Left renal pelvis (tissue), 4 donors: Measurements from ENCODE around the gene SAG. TPM values are rescaled to one million over a fixed set of nuclear protein-coding genes. Genes with fewer than 3 reads are reported as not detected.
"Not testable (repeated sequence)": the region's sequence is repeated elsewhere in the genome, so short reads cannot be mapped to it uniquely, and the experiment has no call there.

Experiments used
- DNase-seq, 4 donors: peaks; one replicate each; pipeline ENCODE4 v3.0.0-alpha.2; 2013; ENCODE audit warnings: low read depth in 4 of 4, low spot score in 3 of 4
- polyA plus RNA-seq, 4 donors: library from polyadenylated mRNA; unstranded; fragments of 120-200 nt; gene quantifications; one replicate each; pipeline ENCODE4 v1.2.1, GENCODE V29; 2013; ENCODE audit not compliant: insufficient read length in 4 of 4

The SAG gene
- polyA plus RNA-seq, 4 donors = 0.06 to 0.14 (median 0.10) TPM

DNA sequence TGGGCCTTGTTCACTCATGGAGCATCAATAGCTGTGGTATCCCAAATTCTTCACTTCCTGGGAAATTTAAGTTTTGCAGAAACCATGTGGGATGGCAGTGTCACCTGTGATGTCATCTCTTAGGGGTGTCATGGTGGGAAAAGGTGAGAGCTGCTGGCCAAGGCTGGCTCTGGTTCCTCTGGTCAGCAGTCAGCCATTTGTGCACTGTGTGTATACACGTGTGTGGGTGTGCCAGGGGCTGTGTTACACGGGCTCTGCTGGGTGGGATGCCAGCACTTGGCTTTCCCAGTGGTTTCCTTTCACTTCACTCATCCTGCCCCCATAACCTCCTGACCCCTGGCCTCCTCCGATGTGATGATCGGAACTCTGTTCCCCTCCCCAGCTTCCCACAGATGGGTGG is 21.3 kb downstream of the SAG start:
- DNase-seq = no peak

DNA sequence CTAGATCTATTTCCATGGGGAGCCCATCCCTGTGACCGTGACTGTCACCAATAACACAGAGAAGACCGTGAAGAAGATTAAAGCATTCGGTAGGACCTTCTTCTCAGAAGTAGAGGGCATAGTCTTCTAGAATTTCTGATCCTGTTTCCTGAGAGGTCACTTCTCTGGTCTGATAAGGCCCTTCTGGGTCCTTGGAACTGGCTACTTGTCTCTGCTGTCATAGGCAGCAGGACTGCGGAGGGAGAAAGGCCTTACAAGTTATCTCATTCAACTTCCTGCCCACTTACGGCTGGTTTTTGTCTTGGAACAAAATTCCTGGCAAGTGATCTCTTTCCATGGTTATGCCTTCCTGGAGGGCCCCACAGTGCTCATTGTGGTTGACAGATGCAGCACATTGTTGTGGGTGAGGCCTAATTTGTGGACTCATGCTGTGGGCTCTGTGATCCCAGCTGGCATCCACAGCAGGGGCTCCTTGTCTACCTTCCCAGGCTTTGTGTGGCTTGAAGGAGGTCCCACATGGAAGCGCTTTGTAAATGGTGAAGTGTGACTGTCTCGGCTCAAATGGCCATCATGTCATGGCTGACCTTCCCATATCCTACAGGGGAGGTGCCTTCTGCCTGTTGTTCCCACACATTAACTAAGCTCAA is 22.0 kb downstream of the SAG start:
- no peak for DNase-seq

DNA sequence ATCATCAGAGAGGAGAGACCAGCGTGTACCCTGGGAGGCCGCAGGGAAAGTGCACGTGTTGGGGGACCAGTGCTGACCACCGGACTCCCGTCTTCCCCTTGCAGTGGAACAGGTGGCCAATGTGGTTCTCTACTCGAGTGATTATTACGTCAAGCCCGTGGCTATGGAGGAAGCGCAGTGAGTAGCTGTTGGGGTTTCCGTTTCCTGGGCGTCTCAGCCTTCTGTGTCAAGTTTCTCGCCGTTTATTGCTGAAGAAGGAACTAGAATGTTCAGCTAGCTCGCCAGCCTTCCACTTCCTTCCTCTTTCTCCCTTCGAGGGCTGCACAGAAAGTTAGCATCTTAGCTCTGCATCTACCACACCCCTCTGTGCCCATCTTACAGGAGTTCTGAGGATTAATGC is 23.9 kb downstream of the SAG start:
- no peak for DNase-seq

DNA sequence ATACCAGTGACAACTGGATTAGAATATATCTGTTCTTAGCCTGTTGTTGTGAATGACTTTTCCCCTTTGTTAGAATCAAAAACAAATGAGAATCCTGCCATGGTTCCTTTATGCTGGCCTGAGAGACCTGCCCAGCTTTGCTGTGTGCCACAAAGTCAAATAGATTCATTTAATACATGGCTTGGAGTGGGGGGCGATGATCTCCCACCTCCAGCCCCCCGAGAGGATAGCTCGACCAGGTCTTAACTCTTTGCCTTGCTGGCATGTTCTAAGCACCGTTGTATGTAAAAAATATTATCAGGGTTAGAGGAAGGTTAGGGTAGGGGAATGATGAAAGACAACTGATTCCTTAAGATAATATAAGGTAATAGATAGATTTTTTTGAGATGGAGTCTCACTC is 24.5 kb downstream of the SAG start:
- DNase-seq = no peak

DNA sequence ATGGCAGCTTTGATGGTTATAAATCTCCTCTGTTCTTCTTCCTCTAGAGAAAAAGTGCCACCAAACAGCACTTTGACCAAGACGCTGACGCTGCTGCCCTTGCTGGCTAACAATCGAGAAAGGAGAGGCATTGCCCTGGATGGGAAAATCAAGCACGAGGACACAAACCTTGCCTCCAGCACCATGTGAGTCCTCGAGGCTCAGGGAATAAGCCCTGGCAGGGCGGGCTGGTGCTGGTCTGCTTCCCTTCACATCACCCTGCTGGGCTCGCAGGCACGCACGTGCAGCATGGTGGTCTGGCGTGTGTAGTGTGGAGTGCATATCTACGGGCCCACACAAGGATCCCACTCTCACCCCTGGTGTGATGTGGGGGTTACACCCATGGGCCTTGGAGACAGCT is 27.3 kb downstream of the SAG start:
- DNase-seq = no peak

DNA sequence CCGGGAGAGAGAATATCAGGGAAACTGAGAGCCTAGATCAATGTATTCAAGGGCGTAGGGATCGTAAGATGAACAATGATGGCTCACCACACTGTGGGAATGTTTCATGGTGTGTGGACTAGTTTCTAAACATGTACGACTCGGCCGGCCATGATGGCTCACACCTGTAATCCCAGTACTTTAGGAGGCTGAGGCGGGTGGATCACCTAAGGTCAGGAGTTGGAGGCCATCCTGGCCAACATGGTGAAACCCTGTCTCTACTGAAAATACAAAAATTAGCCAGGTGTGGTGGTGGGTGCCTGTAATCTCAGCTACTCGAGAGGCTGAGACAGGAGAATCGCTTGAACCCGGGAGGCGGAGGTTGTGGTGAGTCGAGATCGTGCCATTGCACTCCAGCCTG is 28.5 kb downstream of the SAG start:
- not testable (repeated sequence) for DNase-seq

DNA sequence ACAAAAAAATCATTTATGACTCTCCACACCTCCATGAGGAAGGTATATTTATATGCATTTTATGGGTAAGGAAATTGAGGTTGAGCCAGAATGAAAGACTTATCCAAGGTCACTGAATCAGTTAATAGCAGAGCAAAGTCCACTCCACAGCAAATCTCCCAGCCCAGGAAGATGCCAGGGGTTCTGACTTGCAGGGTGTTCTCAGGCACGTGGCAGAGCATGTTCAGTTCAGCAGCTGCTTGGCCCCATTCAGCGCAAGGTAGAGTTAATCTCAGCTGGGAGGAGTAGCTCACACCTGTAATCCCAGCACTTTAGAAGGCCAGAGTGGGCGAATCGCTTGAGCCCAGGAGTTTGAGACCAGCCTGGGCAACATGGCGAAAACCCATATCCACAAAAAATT is 28.9 kb downstream of the SAG start:
- no peak for DNase-seq

DNA sequence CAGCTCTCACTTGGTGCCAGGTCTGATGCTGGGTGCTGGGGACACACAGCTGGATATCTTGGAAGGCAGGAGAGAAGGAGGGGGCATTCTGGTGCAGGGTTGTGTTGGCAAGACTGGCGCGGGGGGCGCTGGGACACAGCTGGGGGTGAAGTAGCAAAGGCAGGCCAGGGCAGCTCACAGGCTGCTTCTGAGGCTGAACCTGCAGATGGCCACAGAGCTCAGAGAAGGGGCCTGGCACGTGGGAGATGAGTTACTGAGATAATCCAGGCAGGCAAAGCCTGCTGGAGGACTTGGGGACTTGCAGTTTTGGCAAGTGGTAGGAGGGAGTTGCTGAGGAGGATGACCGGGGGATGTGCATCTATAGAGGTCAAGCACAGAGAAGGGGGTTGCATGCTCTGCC is 30.4 kb downstream of the SAG start:
- no peak for DNase-seq

DNA sequence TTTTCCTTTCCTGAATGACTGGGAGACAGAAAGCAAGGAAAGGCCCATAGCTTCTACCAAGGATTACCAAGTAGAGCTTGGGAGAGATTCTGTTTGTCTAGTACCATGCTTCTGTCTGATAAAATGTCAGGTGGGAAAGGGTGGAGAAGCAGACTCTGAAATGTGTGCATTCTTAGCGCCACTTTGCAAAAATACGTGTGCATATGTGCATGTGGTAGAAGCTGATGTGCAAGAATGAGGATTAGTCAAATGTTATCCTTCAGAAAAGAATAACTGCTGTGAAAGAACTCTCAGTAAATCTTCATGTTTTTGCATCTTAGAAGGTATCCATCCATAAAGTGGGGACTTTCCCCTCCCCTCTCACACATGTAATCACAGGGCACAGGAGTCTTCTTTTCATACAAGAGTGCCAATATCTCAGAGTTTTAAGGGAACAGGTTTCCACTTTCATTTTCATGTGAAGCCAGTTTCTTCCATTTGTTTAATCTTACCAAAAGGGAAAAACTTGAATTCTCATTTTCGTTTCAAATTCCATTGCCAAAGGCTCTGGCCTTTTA is 31.3 kb downstream of the SAG start:
- DNase-seq = no peak

DNA sequence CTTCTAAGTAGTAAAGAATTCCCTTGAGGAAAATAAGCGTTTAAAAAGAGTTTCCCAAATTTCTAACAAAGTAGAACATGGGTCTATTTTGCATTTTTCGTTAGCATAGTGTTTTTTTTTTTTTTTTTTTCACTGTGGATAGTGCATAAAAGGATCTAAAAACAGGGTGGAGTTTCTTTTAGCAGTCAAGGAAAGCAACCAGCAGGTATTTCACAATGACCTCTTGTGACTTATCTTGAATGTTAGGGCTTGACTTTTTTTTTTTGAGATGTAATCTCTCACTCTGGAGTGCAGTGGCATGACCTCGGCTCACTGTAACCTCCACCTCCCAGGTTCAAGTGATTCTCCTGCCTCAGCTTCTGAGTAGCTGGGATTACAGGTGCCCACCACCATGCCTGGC is 31.8 kb downstream of the SAG start:
- no peak for DNase-seq

DNA sequence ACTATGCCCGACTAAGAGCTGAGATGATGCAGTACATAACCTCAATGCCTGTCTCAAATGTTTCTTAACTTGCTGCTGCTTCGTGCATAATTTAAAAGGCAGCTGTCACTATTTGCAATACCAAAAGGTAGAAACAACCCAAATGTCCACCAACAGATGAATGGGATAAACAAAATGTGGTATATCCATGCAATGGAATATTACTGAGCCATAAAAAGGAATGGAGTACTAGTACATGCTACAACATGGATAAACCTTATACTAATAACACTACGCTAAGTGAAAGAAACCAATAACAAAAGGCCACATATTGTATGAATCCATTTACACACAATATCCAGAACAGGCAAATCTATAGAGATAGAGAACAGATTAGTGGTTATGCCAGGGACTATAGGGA is 33.7 kb downstream of the SAG start:
- no peak for DNase-seq

DNA sequence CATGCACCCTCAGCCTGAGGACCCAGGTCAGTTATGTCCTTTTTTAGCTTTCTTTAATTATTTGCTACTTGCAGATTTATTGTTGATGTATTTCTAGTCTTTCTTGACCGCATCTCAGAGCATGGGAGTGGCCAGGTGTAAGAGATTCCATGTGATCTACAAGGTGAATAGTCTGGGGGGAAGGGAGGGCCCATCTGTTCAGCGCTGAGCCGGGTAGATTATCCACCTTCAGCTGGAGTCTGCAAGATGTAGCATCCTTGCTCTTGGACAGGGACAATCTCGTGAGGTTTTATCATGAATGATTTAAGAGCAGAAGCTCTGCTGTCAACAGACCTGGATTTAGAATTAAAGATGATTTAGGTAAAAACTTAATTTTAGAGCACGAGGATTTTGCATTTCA is 34.7 kb downstream of the SAG start:
- DNase-seq = no peak

DNA sequence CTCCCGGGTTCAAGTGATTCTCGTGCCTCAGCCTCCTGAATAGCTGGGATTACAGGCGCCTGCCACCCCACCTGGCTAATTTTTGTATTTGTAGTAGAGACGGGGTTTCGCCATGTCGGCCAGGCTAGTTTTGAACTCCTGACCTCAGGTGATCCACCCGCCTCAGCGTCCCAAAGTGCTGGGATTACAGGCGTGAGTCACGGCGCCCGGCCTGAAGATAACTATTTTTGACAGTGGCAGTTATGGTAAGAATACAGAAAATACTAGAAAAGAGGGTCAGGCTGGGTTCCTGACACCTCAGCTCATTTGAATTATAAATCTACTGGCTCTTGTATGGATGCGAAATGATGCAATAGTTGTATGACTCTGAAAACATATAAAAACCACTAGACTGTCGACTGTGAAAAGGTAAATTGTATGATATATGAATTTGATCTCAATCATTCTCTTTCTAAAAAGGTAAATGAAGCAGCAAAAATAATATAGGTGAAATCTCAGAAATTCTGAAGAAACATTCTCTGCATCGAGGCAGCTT is 35.6 kb downstream of the SAG start:
- no peak for DNase-seq

DNA sequence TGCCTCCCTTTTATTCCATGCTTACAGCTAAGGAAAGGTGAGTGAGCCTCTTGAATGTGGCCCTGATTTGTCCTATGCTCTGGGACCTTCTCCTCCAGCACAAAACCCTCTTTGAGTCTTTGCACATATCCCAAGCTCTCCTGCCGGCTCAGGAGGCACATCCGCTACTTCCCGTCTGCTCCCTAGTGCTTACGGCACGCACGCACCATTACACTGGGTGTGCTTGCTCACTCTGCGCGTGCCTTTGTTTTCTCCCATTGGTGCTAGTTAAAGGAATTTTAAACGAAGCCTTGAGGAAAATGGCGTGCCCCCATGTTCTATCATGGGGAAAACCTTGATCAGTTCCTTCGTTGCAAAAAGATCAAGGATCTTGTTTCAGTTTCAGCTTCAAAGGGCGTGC is 38.8 kb downstream of the SAG start:
- DNase-seq = no peak

DNA sequence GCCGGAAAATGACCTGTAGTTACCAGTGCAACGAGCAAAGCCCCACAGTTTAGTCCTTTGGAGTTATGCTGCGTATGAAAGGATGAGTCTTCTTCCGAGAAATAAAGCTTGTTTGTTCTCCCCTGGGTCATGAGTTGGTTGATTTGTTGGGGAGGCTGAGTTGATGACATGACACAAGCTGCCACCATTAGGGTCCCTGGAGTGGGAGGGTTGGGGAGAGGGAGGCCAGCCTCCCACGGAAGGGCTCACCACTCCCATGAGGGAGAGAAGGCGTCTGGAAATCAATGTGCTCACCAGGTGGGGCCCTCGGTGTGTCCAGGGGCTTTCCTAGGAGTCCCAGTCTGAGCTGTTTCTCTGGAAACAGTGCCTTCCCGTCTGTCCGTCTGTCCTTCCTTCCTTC is 39.3 kb downstream of the SAG start:
- no peak for DNase-seq

DNA sequence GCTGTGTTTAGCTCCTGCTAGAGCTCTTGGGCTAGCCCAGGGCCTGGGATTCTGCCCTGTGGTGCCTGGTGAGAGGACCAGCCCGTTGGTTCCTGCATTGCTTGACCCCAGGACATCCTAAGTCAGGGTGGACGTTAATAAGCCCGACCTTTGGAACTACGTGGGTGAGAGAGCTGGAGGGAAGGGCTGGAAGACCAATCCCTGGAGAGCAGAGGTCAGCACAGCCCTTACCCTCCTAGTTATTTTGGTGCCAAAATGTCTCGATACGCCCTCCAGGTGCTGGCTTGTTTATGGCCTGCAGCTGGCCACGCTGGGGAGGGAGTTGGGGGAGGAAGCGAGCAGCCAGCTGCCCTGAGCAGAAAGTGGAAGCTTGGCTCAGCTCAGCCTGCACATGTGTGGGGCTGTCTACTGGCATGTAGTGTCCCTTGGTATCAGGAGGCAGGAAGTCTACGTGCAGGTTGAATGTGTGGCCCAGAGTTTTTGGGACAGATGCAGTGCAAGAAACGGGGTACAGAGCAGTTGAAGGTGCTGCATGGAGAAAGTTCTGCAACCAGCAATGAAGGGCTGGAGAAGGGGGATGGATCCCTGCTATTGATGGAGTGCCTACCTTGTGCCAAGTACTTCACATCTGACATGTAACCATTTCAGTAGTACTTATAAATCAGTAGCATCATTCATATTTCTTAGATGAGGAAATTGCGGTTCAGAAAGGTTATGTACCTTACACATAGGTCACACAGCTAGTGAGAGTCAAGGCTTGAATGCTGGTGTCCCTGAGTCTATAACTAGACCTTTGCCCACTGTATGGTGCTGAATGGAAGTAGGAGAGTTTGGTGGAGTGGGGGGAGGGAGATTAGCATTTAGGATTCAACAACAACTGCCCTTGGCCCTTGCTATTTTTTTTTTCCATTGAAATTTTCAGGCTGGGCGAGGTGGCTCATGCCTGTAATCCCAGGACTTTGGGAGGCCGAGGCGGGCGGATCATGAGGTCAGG is 41.7 kb downstream of the SAG start:
- no peak for DNase-seq

DNA sequence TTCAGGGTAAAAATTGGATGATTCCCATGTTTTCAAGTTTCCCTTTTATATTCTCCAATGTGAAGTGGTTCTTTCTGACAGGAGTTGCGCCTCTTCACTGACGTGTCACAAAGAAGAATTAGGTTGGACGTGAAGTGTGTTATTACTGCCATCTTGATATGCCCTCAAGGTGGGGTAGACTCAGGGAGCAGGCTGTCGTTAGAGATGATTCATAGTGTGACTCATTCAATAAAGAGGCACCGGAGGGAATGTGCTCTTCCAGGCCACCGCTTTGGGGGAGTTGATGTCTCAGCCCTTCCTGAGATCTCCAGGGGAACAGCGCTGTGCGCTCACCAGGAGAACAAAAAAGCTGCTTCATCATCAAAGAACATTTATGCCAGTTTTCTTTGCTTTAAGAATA is 43.1 kb downstream of the SAG start:
- DNase-seq = no peak

DNA sequence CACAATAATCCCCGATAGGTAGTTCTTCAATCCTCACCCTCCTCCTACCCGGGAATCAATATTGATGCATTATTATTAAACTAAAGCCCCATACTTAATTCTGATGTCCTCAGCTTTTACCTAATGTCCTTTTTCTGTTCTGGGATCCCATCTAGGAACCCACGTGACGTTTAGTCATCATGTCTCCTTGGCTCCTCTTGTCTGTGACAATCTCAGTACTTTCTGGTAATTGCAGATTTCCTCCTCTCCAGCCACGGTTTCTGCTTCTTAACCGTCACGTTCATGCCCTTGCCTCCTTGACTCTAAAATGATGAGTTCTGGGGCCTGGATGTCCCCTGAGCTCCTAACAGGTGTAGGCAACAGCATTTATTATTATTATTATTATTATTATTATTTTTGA is 43.8 kb downstream of the SAG start:
- DNase-seq = no peak

DNA sequence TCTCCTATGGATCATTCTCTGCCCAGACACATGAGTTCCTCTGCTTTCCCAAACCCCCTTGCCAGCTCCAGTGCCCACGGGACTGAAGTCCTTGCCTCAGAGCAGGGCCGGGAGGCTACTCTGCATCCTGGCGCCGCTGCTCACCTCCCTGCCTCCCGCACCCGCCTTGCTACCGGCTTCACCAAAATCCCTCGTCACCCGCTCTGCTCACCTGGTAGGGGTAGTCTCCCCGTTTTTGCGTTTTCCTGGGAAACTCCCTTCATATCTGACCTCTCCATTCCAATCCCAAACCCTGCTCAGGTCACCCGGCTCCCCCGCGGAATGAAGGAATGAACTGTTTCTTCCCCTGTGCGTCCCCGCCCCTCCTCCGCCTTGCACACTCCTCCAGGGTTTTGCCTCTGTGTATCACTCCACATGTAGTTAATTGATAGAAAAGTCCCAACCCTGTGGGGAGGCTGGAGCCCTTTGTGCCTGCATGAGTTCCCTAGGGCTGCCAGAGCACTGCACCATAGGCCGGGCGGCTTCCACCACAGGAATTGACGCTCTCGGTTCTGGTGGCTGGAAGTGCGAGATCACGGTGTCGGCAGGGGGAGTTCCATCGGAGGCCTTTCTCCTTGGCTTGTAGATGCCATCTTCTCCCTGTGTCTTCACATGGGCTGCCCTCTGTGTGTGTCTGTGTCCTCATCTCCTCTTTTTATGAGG is 44.7 kb downstream of the SAG start:
- DNase-seq = no peak

DNA sequence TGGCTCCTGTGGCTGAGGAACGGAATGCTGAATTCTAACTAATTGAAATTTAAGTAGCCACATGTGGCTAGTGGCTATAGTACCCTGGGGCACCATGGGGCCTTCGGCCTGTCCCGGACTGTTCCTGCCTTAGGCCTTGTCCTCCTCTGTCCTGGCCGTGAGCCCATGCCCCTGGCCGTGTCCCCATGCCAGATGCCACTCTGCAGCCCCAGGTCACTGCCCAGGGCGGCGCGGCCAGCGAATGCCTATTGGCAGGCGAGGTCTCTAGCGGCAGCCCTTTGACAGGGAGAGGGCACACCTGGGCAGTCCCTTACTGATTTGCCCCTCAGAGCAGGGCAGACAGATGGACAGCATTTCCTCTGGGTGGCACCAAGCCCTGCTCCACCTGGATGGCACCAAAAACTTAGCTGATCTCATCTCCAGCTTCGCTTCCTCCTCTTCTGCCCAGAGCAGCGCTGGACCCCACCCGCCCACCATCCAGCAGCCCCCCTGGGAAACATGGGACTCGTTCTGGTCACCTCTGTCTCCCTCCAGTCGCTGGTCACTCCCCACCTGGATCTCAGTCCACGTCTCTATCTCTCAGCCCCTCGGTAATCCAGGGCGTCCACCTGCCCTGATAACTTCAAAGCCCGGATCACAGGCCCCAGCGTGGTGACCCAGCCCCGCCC is 45.6 kb downstream of the SAG start:
- DNase-seq = no peak
